H9 (cell line): Measurements from ENCODE around the gene IFITM1. TPM values are rescaled to one million over a fixed set of nuclear protein-coding genes. Genes with fewer than 3 reads are reported as not detected.

Experiments
- DNase-seq: peaks from one replicate; pipeline ENCODE4 v3.0.0-alpha.2; 2017
- H2AFZ ChIP-seq: one replicate; pipeline ENCODE4 v1.6.1; 2013; ENCODE audit warnings: mild to moderate bottlenecking, low read length, control low read depth, moderate library complexity
- H2AK5ac ChIP-seq: 2 replicates; pipeline ENCODE4 v1.6.1; 2013; ENCODE audit warnings: low read length, control low read depth, mixed read lengths; ENCODE audit not compliant: insufficient read length
- H2BK120ac ChIP-seq: one replicate; pipeline ENCODE4 v1.6.1; 2013; ENCODE audit warnings: low read depth, mild to moderate bottlenecking, low read length, control low read depth, inconsistent platforms; ENCODE audit not compliant: poor library complexity, severe bottlenecking
- H2BK12ac ChIP-seq: 2 replicates; pipeline ENCODE4 v1.6.1; 2013; ENCODE audit warnings: low read length, control low read depth, mixed read lengths, low read depth; ENCODE audit not compliant: insufficient read length
- H2BK15ac ChIP-seq: 2 replicates; pipeline ENCODE4 v1.6.1; 2013; ENCODE audit warnings: low read depth, low read length, control low read depth
- H2BK20ac ChIP-seq: one replicate; pipeline ENCODE4 v1.6.1; 2013; ENCODE audit warnings: low read depth, mild to moderate bottlenecking, low read length, control low read depth, inconsistent platforms; ENCODE audit not compliant: poor library complexity, severe bottlenecking
- H2BK5ac ChIP-seq: 2 replicates; pipeline ENCODE4 v1.6.1; 2013; ENCODE audit warnings: low read length, control low read depth, mixed read lengths; ENCODE audit not compliant: insufficient read length
- H3K14ac ChIP-seq: 2 replicates; pipeline ENCODE4 v1.6.1; 2013; ENCODE audit warnings: low read length, control low read depth; ENCODE audit not compliant: insufficient read depth
- H3K18ac ChIP-seq: 2 replicates; pipeline ENCODE4 v1.6.1; 2013; ENCODE audit warnings: low read depth, mild to moderate bottlenecking, mixed read lengths, low read length, control low read depth; ENCODE audit not compliant: insufficient read length
- H3K23ac ChIP-seq: 2 replicates; pipeline ENCODE4 v1.6.1; 2013; ENCODE audit warnings: low read length, control low read depth, mixed read lengths, low read depth; ENCODE audit not compliant: insufficient read length
- H3K23me2 ChIP-seq: 2 replicates; pipeline ENCODE4 v1.6.1; 2013; ENCODE audit warnings: low read depth, mild to moderate bottlenecking, mixed read lengths, low read length, control low read depth; ENCODE audit not compliant: insufficient read length, poor library complexity, severe bottlenecking
- H3K27ac ChIP-seq: 2 replicates; pipeline ENCODE4 v1.5.1; 2013; ENCODE audit warnings: low read length, control low read depth, mixed read lengths, low read depth; ENCODE audit not compliant: insufficient read length
- H3K27me3 ChIP-seq: 2 replicates; pipeline ENCODE4 v1.6.1; 2013; ENCODE audit warnings: low read length, control low read depth, inconsistent platforms; ENCODE audit not compliant: insufficient read depth
- H3K4ac ChIP-seq: 2 replicates; pipeline ENCODE4 v1.6.1; 2013; ENCODE audit warnings: low read depth, mild to moderate bottlenecking, control low read depth, inconsistent platforms, low read length, moderate library complexity
- H3K4me1 ChIP-seq: 2 replicates; pipeline ENCODE4 v1.6.1; 2013; ENCODE audit warnings: low read length, control low read depth, inconsistent platforms; ENCODE audit not compliant: insufficient read depth
- H3K4me2 ChIP-seq: 2 replicates; pipeline ENCODE4 v1.6.1; 2013; ENCODE audit warnings: low read length, control low read depth, mixed read lengths; ENCODE audit not compliant: insufficient read length, insufficient read depth
- H3K56ac ChIP-seq: 2 replicates; pipeline ENCODE4 v1.6.1; 2013; ENCODE audit warnings: low read depth, mild to moderate bottlenecking, mixed read lengths, low read length, control low read depth; ENCODE audit not compliant: insufficient read length
- H3K79me1 ChIP-seq: 2 replicates; pipeline ENCODE4 v1.6.1; 2013; ENCODE audit warnings: low read depth, mild to moderate bottlenecking, moderate library complexity, low read length, control low read depth, inconsistent platforms; ENCODE audit not compliant: insufficient read depth, poor library complexity, severe bottlenecking
- H3K79me2 ChIP-seq: 2 replicates; pipeline ENCODE4 v1.6.1; 2013; ENCODE audit warnings: low read length, control low read depth, inconsistent platforms; ENCODE audit not compliant: insufficient read depth
- H3K9ac ChIP-seq: 2 replicates; pipeline ENCODE4 v1.6.1; 2013; ENCODE audit warnings: low read length, control low read depth, mixed read lengths; ENCODE audit not compliant: insufficient read length; ENCODE audit errors: extremely low read depth
- H3K9me3 ChIP-seq: one replicate; pipeline ENCODE4 v1.6.1; 2013; ENCODE audit warnings: low read depth, low read length, inconsistent platforms; ENCODE audit not compliant: control insufficient read depth
- H3T11ph ChIP-seq: one replicate; pipeline ENCODE4 v1.6.1; 2013; ENCODE audit warnings: mild to moderate bottlenecking, low read length, control low read depth, inconsistent platforms
- H4K20me1 ChIP-seq: one replicate; pipeline ENCODE4 v1.6.1; 2013; ENCODE audit not compliant: control insufficient read depth, insufficient read length, insufficient read depth
- H4K5ac ChIP-seq: 2 replicates; pipeline ENCODE4 v1.6.1; 2013; ENCODE audit warnings: low read depth, mild to moderate bottlenecking, mixed read lengths, low read length, control low read depth; ENCODE audit not compliant: insufficient read length
- H4K8ac ChIP-seq: replicated peaks from 2 replicates; pipeline ENCODE4 v1.6.1; 2013; ENCODE audit warnings: low read length, control low read depth, mixed read lengths, low read depth; ENCODE audit not compliant: insufficient read length
- H4K91ac ChIP-seq: 2 replicates; pipeline ENCODE4 v1.6.1; 2013; ENCODE audit warnings: low read depth, mild to moderate bottlenecking, moderate library complexity, mixed read lengths, low read length, control low read depth; ENCODE audit not compliant: insufficient read length
- H3K27ac Mint-ChIP-seq, 3 experiments: 2 replicates in 2 of 3; 3 replicates in 1 of 3; pipeline ENCODE4 v1.8.0; 2020 to 2021; ENCODE audit warnings: mixed read lengths in 3 of 3, mild to moderate bottlenecking in 1 of 3, moderate library complexity in 1 of 3
- H3K27me3 Mint-ChIP-seq: 2 replicates; pipeline ENCODE4 v1.8.0; 2021; ENCODE audit warnings: low read depth, mild to moderate bottlenecking, moderate library complexity, mixed read lengths
- H3K36me3 Mint-ChIP-seq, 3 experiments: 2 replicates in 2 of 3; 3 replicates in 1 of 3; pipeline ENCODE4 v1.8.0; 2020 to 2021; ENCODE audit warnings: low read depth in 3 of 3, mixed read lengths in 3 of 3; ENCODE audit not compliant: insufficient read depth in 1 of 3
- H3K4me1 Mint-ChIP-seq, 2 experiments: 2 replicates each; pipeline ENCODE4 v1.8.0; 2020; ENCODE audit warnings: mixed read lengths in 2 of 2
- H3K4me3 Mint-ChIP-seq, 2 experiments: 2 replicates in 1 of 2; 3 replicates in 1 of 2; pipeline ENCODE4 v1.8.0; 2020 to 2021; ENCODE audit warnings: mild to moderate bottlenecking in 2 of 2, mixed read lengths in 2 of 2, moderate library complexity in 1 of 2
- H3K9me3 Mint-ChIP-seq, 2 experiments: 2 replicates in 1 of 2; 3 replicates in 1 of 2; pipeline ENCODE4 v1.8.0; 2020; ENCODE audit warnings: mild to moderate bottlenecking in 2 of 2, mixed read lengths in 2 of 2, moderate library complexity in 1 of 2
- WGBS: extraction: QIAGEN DNeasy Blood & Tissue Kit; methylation state at CpG from one replicate; pipeline ENCODE4 v1.1.7; 2013; ENCODE audit warnings: missing lambda C conversion rate, low lambda C conversion rate, mixed read lengths; ENCODE audit not compliant: insufficient read length; ENCODE audit errors: extremely low coverage; 5-methylcytosine and 5-hydroxymethylcytosine counted together
- total RNA-seq: library from RNA; stranded (reverse); gene quantifications from 2 replicates; pipeline ENCODE4 v1.2.1, GENCODE V29; 2021
- TF ChIP-seq, protein P1 (sequence below): fragments of 200-600 bp; sonication (generic); conservative IDR thresholded peaks from 3 replicates; pipeline ENCODE4 v1.8.0; 2021; ENCODE audit warnings: antibody characterized with exemption, mild to moderate bottlenecking

Gene IFITM1
- total RNA-seq, 1 experiment from 2014 or later: 500 TPM

DNA sequence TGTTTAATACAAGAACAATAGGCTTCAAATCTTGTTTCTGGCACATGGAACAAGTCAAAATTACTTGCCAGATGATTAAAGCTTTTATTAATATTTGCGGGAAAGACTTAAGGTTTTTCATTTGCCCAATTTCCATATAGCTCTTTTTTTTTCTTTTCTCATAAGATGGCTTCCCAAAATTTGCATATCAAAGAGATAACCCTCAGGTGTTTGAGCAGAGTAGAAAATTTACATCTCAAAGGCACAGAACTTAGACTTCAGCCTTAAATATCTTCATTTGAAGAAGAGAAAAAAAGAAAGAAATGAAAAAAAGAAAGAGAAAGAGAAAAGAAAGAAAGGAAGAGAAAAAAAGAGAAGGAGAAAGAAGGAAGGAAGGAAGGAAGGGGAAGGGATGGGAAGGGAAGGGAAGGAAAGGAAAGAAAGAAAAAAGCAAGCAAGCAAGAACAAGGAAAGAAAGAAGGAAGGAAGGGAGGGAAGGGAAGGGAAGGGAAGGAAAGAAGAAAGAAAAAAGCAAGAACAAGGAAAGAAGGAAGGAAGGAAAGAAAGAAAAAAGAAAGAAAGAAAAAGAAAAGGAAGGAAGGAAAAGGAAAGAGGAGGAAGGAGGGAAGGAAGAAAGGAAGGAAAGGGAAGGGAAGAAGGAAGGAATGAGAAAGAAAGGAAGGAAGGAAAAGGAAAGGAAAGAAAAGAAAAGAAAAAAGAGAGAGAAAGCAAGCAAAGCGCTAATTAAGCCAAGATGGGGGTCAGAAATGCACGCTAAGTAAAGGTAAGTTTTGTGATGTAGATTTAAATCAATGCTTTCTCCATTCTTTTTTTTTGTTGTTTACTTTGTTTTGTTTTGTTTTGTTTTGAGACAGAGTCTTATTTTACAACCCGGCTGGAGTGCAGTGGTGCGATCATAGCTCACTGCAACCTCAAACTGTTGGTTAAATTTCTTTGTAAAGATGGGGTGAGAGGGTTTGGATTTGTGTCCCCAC, 27.0 kb downstream of the IFITM1 start:
- Histone ChIP-seq H4K8ac (no peak overlapping the region), H3T11ph (no peak overlapping the region), H3K27me3 (no peaks in the 10 kb centered on the region), H3K56ac (no peak overlapping the region), H2BK120ac (no peak overlapping the region), H3K79me2 (no peaks in the 10 kb centered on the region; the same call in 1 of the 2 replicates), H2AK5ac (no peak overlapping the region), H3K18ac (no peak overlapping the region), H3K4me2 (peak overlapping the region; percentile 44), H3K79me1 (no peaks in the 10 kb centered on the region), H4K20me1 (no peaks in the 10 kb centered on the region), H3K23ac (no peak overlapping the region), H3K9me3 (no peaks in the 10 kb centered on the region), H3K4me1 (peaks cover 8% of the 10 kb centered on the region), H4K91ac (no peak overlapping the region), H3K27ac (peak overlapping the region; percentile 75), H2BK20ac (no peak overlapping the region), H2BK12ac (no peak overlapping the region), H2BK15ac (no peak overlapping the region), H3K4ac (no peak overlapping the region), H2AFZ (no peak overlapping the region), H2BK5ac (no peak overlapping the region), H3K23me2 (no peaks in the 10 kb centered on the region), H3K14ac (no peak overlapping the region), H4K5ac (no peak overlapping the region), H3K9ac (no peak overlapping the region)
- no CpG with 5 or more reads among the region's 5 CpGs for WGBS
- peak overlapping the region; percentile 32 to 71 for H3K4me3 Mint-ChIP-seq
- peaks cover 0 to 2% of the 10 kb centered on the region in 2 experiments; a peak in 2 of 5 replicates for H3K9me3 Mint-ChIP-seq
- H3K27me3 Mint-ChIP-seq: no peaks in the 10 kb centered on the region
- peak overlapping the region; percentile 92 to 99 (median 93) for H3K27ac Mint-ChIP-seq
- TF ChIP-seq, protein P1, sequence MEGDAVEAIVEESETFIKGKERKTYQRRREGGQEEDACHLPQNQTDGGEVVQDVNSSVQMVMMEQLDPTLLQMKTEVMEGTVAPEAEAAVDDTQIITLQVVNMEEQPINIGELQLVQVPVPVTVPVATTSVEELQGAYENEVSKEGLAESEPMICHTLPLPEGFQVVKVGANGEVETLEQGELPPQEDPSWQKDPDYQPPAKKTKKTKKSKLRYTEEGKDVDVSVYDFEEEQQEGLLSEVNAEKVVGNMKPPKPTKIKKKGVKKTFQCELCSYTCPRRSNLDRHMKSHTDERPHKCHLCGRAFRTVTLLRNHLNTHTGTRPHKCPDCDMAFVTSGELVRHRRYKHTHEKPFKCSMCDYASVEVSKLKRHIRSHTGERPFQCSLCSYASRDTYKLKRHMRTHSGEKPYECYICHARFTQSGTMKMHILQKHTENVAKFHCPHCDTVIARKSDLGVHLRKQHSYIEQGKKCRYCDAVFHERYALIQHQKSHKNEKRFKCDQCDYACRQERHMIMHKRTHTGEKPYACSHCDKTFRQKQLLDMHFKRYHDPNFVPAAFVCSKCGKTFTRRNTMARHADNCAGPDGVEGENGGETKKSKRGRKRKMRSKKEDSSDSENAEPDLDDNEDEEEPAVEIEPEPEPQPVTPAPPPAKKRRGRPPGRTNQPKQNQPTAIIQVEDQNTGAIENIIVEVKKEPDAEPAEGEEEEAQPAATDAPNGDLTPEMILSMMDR: no peak
- H3K4me1 Mint-ChIP-seq: peaks cover 34 to 37% of the 10 kb centered on the region in 2 experiments
- DNase-seq: no peak
- H3K36me3 Mint-ChIP-seq: no peaks in the 10 kb centered on the region
